ENCODE data around the gene TBC1D8.

TBC1D8 gene

DNA sequence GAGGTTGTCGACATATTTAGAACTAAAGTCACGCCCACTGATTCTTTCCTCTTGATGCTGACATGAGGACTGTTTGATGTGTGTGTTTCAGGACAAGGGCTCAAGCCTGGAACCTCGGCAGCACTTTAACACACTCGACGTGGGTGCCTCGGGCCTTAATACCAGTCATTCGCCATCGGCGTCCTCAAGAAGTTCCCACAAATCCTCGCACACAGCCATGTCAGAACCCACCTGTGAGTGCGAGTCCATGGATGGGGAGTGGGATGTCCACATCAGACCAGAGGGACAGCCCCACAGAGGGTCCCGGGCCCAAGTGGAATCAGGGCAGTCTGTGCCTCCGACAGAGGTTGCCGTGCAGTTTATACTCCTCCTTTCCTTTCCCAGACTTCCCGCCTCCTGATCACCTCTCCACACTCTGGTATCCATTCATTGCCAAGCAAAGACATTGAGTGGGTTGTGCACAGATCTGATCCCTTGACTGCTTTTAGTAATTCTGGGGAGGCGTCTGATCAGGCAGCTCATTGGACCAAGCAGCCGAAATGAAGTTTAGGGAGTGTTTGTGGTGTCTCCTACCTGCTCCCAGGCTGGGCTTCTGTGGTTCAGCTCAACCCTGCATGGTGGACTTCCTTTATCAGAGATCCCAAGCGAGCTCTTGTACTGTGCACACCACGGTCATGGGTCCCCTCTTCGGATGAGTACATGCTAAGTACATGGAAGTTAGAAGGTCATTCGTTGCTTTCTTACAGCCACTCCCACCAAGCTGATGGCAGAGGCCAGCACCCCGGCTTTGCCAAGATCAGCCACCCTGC lies 176.3 kb downstream of the TBC1D8 start:
- DNase-seq = no peak
- no peaks in the 10 kb centered on the region for H3K9me3 ChIP-seq (ENCODE audit: severe bottlenecking)
- no peaks in the 10 kb centered on the region for H3K36me3 ChIP-seq
- no peak overlapping the region for H3K27ac ChIP-seq
- H3K27me3 ChIP-seq (ENCODE audit: insufficient read depth, low read depth, severe bottlenecking) = no peaks in the 10 kb centered on the region
- TF ChIP-seq, protein P1, sequence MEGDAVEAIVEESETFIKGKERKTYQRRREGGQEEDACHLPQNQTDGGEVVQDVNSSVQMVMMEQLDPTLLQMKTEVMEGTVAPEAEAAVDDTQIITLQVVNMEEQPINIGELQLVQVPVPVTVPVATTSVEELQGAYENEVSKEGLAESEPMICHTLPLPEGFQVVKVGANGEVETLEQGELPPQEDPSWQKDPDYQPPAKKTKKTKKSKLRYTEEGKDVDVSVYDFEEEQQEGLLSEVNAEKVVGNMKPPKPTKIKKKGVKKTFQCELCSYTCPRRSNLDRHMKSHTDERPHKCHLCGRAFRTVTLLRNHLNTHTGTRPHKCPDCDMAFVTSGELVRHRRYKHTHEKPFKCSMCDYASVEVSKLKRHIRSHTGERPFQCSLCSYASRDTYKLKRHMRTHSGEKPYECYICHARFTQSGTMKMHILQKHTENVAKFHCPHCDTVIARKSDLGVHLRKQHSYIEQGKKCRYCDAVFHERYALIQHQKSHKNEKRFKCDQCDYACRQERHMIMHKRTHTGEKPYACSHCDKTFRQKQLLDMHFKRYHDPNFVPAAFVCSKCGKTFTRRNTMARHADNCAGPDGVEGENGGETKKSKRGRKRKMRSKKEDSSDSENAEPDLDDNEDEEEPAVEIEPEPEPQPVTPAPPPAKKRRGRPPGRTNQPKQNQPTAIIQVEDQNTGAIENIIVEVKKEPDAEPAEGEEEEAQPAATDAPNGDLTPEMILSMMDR (IDR thresholded peaks at IDR 0.05; ENCODE audit: low read depth, low read length) = no peak
- H3K4me3 ChIP-seq (ENCODE audit: low read depth, low read length) = no peak overlapping the region

DNA sequence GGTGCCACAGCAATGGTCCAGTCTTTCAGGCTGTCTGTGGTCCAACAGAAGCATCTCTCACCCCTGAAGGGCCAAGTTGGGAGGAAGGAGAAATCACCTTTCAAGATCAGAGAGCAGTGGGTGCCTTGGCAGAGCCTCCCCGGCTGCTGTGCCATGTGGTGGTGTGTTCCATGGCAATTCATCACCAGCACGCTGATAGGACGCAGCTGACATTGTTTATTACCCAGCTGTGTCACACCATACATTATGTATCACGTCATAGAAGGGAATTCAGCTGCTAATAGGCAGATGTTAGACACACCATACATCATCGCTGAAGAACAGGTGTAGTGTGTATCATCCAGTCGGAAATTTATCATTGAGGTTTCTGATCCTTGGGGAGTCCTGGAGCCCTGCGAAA lies 178.7 kb downstream of the TBC1D8 start:
- H3K36me3 ChIP-seq = no peaks in the 10 kb centered on the region
- H3K27ac ChIP-seq = no peak overlapping the region
- no peaks in the 10 kb centered on the region for H3K9me3 ChIP-seq (ENCODE audit: severe bottlenecking)
- H3K4me3 ChIP-seq (ENCODE audit: low read depth, low read length) = no peak overlapping the region
- H3K27me3 ChIP-seq (ENCODE audit: insufficient read depth, low read depth, severe bottlenecking) = peaks cover 2% of the 10 kb centered on the region
- TF ChIP-seq, protein P1 (IDR thresholded peaks at IDR 0.05; ENCODE audit: low read depth, low read length) = no peak
- no peak for DNase-seq

DNA sequence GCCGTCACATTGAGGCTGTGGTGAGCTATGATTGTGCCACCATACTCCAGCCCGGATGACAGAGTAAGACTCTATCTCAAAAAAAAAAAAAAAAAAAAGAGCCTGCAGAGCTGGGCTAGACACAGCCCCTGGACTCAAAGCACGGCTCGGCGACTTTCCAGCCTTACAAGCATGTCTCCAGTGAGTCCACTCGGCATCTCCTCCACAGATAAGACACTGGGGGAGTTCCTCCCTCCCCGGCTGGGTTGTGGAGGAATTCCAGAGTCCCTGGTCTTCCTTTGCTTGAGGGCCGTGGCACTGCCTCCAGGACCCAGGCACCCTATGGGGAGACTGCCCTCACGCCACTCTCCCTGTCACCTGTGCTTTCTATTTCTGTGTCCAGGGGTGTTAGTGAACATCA lies 180.0 kb downstream of the TBC1D8 start:
- Histone ChIP-seq H3K4me3 (ENCODE audit: low read depth, low read length) (no peak overlapping the region), H3K9me3 (ENCODE audit: severe bottlenecking) (no peaks in the 10 kb centered on the region), H3K27me3 (ENCODE audit: insufficient read depth, low read depth, severe bottlenecking) (peaks cover 3% of the 10 kb centered on the region), H3K27ac (no peak overlapping the region), H3K36me3 (no peaks in the 10 kb centered on the region)
- no peak for DNase-seq
- TF ChIP-seq, protein P1 (IDR thresholded peaks at IDR 0.05; ENCODE audit: low read depth, low read length) = no peak

DNA sequence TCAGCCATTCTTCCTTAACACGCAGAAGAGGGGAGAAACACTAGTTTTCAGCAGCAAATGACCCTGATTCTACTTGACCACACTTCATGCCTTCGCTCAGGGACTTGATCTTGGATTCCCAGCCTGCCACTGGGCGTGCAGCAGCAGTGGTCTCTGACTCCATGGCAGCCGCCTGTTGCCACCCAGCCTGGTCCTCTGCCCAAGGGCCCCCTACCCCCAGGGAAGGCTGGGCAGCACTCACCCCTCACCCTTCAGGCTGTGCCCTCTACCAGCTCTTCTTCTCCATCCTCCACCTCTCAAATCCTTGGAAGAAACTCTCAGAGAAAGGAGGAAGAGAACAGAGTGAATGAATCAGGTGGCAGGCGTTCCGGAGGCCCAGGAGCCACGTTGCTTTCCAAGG lies 181.2 kb downstream of the TBC1D8 start:
- TF ChIP-seq, protein P1 (IDR thresholded peaks at IDR 0.05; ENCODE audit: low read depth, low read length) = no peak
- Histone ChIP-seq H3K9me3 (ENCODE audit: severe bottlenecking) (no peaks in the 10 kb centered on the region), H3K4me3 (ENCODE audit: low read depth, low read length) (no peak overlapping the region), H3K27ac (no peak overlapping the region), H3K27me3 (ENCODE audit: insufficient read depth, low read depth, severe bottlenecking) (peaks cover 3% of the 10 kb centered on the region), H3K36me3 (no peaks in the 10 kb centered on the region)
- no peak for DNase-seq

DNA sequence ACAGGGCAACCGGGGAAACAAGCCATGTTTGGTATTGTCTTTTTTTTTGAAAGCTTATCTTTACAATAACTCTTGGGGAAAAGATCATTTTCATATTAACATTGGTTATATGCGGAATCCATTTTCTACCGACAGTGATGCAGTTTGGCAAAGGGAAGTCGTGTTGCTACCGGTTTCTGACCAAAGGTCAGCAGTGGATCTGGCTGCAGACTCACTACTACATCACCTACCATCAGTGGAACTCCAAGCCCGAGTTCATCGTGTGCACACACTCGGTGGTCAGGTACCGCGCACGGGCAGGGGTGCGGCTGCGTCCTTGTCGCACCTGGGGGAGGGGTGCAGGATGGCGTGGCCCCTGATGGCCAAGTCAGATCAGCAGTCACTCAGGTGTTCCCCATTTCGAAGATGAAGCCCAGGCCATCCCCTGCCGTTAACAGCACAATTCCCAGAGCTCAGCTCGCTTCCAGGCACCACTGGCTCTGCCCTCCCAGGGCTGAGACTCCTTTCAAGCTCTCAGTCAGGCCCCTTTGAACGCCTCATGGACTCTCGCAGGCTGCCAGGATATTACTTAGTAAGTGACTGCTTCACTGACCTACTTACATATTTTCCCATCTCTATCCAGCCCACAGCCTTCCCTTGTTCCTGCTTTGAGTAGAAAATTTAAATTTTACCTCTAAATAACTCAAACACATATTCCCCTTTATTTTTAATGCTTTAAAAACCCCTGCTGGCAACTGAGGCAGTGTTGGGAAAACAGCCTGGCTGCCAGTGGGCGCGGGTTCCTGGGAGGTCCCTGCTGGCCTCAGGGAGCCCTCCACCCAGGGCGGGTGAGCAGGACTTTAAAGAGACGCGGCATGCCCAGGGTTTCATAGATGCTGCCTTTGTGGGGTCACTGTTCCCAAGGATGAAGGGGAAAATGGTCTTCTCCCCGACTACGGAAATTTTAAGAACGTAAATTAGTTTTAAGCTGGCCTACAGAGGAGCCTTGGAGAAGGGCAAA lies 182.7 kb downstream of the TBC1D8 start:
- Histone ChIP-seq H3K9me3 (ENCODE audit: severe bottlenecking) (no peaks in the 10 kb centered on the region), H3K27ac (no peak overlapping the region), H3K27me3 (ENCODE audit: insufficient read depth, low read depth, severe bottlenecking) (peaks cover 3% of the 10 kb centered on the region), H3K4me3 (ENCODE audit: low read depth, low read length) (no peak overlapping the region), H3K36me3 (no peaks in the 10 kb centered on the region)
- no peak for DNase-seq
- TF ChIP-seq, protein P1 (IDR thresholded peaks at IDR 0.05; ENCODE audit: low read depth, low read length) = no peak
